Measurements from ENCODE around the gene PARP8. TPM values are rescaled to one million over a fixed set of nuclear protein-coding genes. Genes with fewer than 3 reads are reported as not detected.

Gene PARP8
- polyA plus RNA-seq, 1 donor (not counting 4 experiments of a cell fraction or from before 2014, with no cell fraction given), result 29.1 TPM

- Histone ChIP-seq H3K79me2 (ENCODE audit: control insufficient read depth, insufficient read depth, low read length) (no peaks in the 10 kb centered on the region), H3K36me3 (ENCODE audit: control insufficient read depth in 2 of 2, extremely low read depth in 1 of 2, insufficient read depth in 2 of 2, low read length in 2 of 2) (peaks cover 0 to 4% of the 10 kb centered on the region in 2 experiments), H4K20me1 (ENCODE audit: control insufficient read depth, extremely low read depth, insufficient read depth, low read length) (no peaks in the 10 kb centered on the region), H3K9me3 (ENCODE audit: control insufficient read depth, low read depth, low read length) (no peaks in the 10 kb centered on the region), H3K9ac (ENCODE audit: control insufficient read depth, extremely low read depth, insufficient read depth, low read length) (no peak overlapping the region), H3K4me3 (ENCODE audit: control insufficient read depth in 2 of 3, extremely low read depth in 1 of 3, insufficient read depth in 2 of 3, low read depth in 1 of 3, low read length in 3 of 3) (no peak overlapping the region), H3K4me2 (ENCODE audit: control insufficient read depth, extremely low read depth, insufficient read depth, low read depth, low read length) (no peak overlapping the region), H3K27me3 (ENCODE audit: control insufficient read depth, extremely low read depth, insufficient read depth, low read length) (no peaks in the 10 kb centered on the region), H3K9me1 (ENCODE audit: control insufficient read depth, extremely low read depth, insufficient read depth, low read length) (no peaks in the 10 kb centered on the region), H3K27ac (ENCODE audit: control insufficient read depth, insufficient read depth, low read length) (no peak overlapping the region), H3K4me1 (ENCODE audit: control insufficient read depth, extremely low read depth, insufficient read depth, low read length) (no peaks in the 10 kb centered on the region), H2AFZ (ENCODE audit: control insufficient read depth, low read length) (no peak overlapping the region)
- DNase-seq (ENCODE audit: low read depth, low spot score) (no peak), FAIRE-seq (no peak)
- dilution Hi-C loops (cut with MboI; ENCODE audit: extremely low pct_ligation_motif_present, low sequenced_read_pairs), result no loop called here
- TF ChIP-seq EZH2 (IDR thresholded peaks at IDR 0.05; ENCODE audit: low read length) (no peak), CTCF (optimal IDR thresholded peaks at IDR 0.05 in 1 of 3, IDR thresholded peaks at IDR 0.05 in 1 of 3, conservative IDR thresholded peaks at IDR 0.05 in 1 of 3; ENCODE audit: extremely low read depth in 1 of 3, insufficient read depth in 2 of 3, low read length in 3 of 3) (no peak)
Measured at GRCh38 chr5:50763846-50764245, 97.4 kb downstream of the PARP8 start.

- no peaks in the 10 kb centered on the region for H3K27me3 ChIP-seq (ENCODE audit: control insufficient read depth, extremely low read depth, insufficient read depth, low read length)
- H4K20me1 ChIP-seq (ENCODE audit: control insufficient read depth, extremely low read depth, insufficient read depth, low read length), result no peaks in the 10 kb centered on the region
- no peaks in the 10 kb centered on the region for H3K4me1 ChIP-seq (ENCODE audit: control insufficient read depth, extremely low read depth, insufficient read depth, low read length)
- TF ChIP-seq EZH2 (IDR thresholded peaks at IDR 0.05; ENCODE audit: low read length), result no peak
- H2AFZ ChIP-seq (ENCODE audit: control insufficient read depth, low read length), result no peak overlapping the region
- no peak overlapping the region for H3K9ac ChIP-seq (ENCODE audit: control insufficient read depth, extremely low read depth, insufficient read depth, low read length)
- H3K79me2 ChIP-seq (ENCODE audit: control insufficient read depth, insufficient read depth, low read length), result no peaks in the 10 kb centered on the region
- DNase-seq (ENCODE audit: low read depth, low spot score) (no peak), FAIRE-seq (no peak)
- H3K9me3 ChIP-seq (ENCODE audit: control insufficient read depth, low read depth, low read length), result no peaks in the 10 kb centered on the region
- H3K36me3 ChIP-seq (ENCODE audit: control insufficient read depth in 2 of 2, extremely low read depth in 1 of 2, insufficient read depth in 2 of 2, low read length in 2 of 2), result peaks cover 0 to 4% of the 10 kb centered on the region in 2 experiments
- no peaks in the 10 kb centered on the region for H3K9me1 ChIP-seq (ENCODE audit: control insufficient read depth, extremely low read depth, insufficient read depth, low read length)
- no peak overlapping the region for H3K27ac ChIP-seq (ENCODE audit: control insufficient read depth, insufficient read depth, low read length)
- no peak overlapping the region for H3K4me3 ChIP-seq (ENCODE audit: control insufficient read depth in 2 of 3, extremely low read depth in 1 of 3, insufficient read depth in 2 of 3, low read depth in 1 of 3, low read length in 3 of 3)
- dilution Hi-C loops (cut with MboI; ENCODE audit: extremely low pct_ligation_motif_present, low sequenced_read_pairs), result no loop called here
- no peak overlapping the region for H3K4me2 ChIP-seq (ENCODE audit: control insufficient read depth, extremely low read depth, insufficient read depth, low read depth, low read length)
Measured at GRCh38 chr5:50766042-50766441, 99.6 kb downstream of the PARP8 start.

GRCh38 chr5:50766462-50766861 is 100.0 kb downstream of the PARP8 start:
- dilution Hi-C loops (cut with MboI; ENCODE audit: extremely low pct_ligation_motif_present, low sequenced_read_pairs), result no loop called here
- no peaks in the 10 kb centered on the region for H3K4me1 ChIP-seq (ENCODE audit: control insufficient read depth, extremely low read depth, insufficient read depth, low read length)
- TF ChIP-seq EZH2 (IDR thresholded peaks at IDR 0.05; ENCODE audit: low read length) (no peak), CTCF (optimal IDR thresholded peaks at IDR 0.05 in 1 of 3, IDR thresholded peaks at IDR 0.05 in 1 of 3, conservative IDR thresholded peaks at IDR 0.05 in 1 of 3; ENCODE audit: extremely low read depth in 1 of 3, insufficient read depth in 2 of 3, low read length in 3 of 3) (no peak)
- H4K20me1 ChIP-seq (ENCODE audit: control insufficient read depth, extremely low read depth, insufficient read depth, low read length), result no peaks in the 10 kb centered on the region
- peaks cover 0 to 4% of the 10 kb centered on the region in 2 experiments for H3K36me3 ChIP-seq (ENCODE audit: control insufficient read depth in 2 of 2, extremely low read depth in 1 of 2, insufficient read depth in 2 of 2, low read length in 2 of 2)
- no peak for FAIRE-seq
- no peak overlapping the region for H3K4me3 ChIP-seq (ENCODE audit: control insufficient read depth in 2 of 3, extremely low read depth in 1 of 3, insufficient read depth in 2 of 3, low read depth in 1 of 3, low read length in 3 of 3)
- H3K4me2 ChIP-seq (ENCODE audit: control insufficient read depth, extremely low read depth, insufficient read depth, low read depth, low read length), result no peak overlapping the region
- DNase-seq (ENCODE audit: low read depth, low spot score), result no peak
- no peak overlapping the region for H3K27ac ChIP-seq (ENCODE audit: control insufficient read depth, insufficient read depth, low read length)
- no peak overlapping the region for H2AFZ ChIP-seq (ENCODE audit: control insufficient read depth, low read length)
- H3K27me3 ChIP-seq (ENCODE audit: control insufficient read depth, extremely low read depth, insufficient read depth, low read length), result no peaks in the 10 kb centered on the region
- H3K9me3 ChIP-seq (ENCODE audit: control insufficient read depth, low read depth, low read length), result no peaks in the 10 kb centered on the region
- H3K9ac ChIP-seq (ENCODE audit: control insufficient read depth, extremely low read depth, insufficient read depth, low read length), result no peak overlapping the region
- no peaks in the 10 kb centered on the region for H3K9me1 ChIP-seq (ENCODE audit: control insufficient read depth, extremely low read depth, insufficient read depth, low read length)
- no peaks in the 10 kb centered on the region for H3K79me2 ChIP-seq (ENCODE audit: control insufficient read depth, insufficient read depth, low read length)
